Endometrial microvascular endothelial cells (primary cell): ENCODE measurements around the gene TOP2B. TPM values are rescaled to one million over a fixed set of nuclear protein-coding genes. Genes with fewer than 3 reads are reported as not detected.

ENCODE experiments used
- in situ Hi-C: cut with HindIII; loops from 2 replicates; pipeline ENCODE4 v1.10.0; 2017; ENCODE audit warnings: low sequenced_read_pairs, low pct_unique_long_range_greater_than_20kb; ENCODE audit errors: inconsistent ontology term
- total RNA-seq: library from RNA; depleted of rRNA; stranded (reverse); fragments of >200 nt; gene quantifications from one replicate; pipeline ENCODE4 v1.2.3, GENCODE V29; 2015; ENCODE audit errors: inconsistent ontology term

TOP2B gene
- total RNA-seq, 1 donor from 2014 or later: 70.4 TPM

DNA sequence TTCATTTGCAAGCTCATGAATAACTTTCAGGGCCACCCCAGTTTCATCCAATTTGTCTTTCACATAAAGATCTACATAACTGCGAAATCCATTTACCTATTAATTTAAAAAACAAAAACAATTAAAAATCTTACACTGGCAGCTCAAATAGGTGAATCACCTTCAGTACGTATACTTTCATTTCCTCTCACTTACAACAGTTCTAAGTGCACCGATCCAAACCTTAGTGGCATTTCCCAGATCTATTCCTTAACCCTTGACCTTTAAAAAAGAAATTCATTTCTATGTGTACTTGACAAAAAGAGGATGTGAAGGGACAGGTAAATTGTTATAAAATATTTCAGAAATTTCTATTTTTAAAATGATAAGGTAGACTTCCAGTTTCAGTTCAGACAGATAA, 30.8 kb downstream of the TOP2B start:
- in situ Hi-C loops: no loop called here

DNA sequence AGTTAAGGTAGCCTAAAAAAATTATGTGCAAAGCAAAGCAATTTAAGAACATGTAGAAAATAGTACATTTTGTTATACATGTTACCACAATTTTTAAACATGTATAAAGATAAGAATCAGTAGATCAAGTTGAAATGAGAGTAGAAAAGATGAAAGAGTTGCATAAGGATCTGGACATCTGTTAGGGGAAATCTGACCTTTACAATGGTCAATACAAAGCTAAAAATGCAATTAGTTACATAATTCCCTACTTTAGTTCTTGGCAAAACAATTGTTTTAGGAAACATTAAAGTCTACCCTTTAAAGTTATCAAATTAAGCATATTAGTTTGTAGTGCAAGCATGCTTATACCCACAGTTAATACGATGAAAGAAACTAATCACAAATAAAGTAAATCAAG, 32.7 kb downstream of the TOP2B start:
- in situ Hi-C loops: no loop called here

DNA sequence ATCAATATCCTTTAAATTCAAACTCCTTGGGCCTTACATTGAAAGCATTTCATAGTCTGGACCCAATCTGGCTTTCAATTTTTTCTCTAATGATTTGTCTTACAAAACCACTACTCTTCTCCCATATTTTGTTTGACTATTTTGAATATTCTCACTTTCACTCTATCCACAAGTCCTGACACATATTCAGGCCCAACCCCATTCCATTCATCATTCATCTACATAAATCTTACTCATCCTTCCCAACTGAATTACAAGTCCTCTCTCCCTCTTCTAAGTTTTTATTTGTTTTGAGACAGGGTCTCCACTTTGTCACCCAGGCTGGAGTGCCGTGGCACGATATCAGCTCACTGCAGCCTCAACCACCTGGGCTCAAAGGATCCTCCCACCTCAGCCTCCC, 43.6 kb downstream of the TOP2B start:
- in situ Hi-C loops: no loop called here

DNA sequence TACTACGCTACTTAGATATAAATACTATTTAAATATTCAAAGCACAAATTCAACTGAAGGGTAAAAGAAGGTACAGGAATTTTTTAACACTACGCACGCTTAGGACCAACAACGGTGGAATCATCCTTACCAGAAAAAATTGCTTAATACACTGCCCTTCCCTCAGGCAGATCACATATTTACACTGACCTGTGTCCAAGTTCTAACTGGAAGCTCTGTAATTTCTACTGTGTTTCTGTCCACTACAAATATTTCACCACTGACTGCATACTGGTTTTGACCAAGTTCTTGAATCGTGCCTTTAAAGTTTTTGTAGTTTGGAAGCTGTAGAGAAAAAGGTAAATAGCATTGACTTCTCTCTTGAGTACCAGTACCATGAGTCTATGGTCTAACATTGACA, 44.2 kb downstream of the TOP2B start:
- in situ Hi-C loops: no loop called here

DNA sequence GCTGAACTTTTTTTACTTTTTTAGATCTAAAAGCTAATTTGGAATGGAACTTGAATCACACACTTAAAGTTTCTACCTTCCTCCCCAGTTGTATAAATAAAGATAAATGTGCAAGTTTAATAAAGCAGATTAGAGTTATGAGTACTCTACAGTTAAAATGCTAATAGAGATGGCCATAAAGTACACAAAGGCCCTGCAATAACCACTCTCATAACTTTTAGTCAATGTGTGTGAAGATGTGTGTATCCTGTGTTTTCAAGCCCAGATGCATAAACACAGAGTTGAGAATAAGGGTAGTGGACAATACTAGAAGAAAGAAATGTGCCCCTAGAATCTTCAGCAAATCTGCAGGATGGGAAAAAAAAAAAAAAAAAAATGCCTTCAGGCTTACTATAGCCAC, 45.3 kb downstream of the TOP2B start:
- in situ Hi-C loops: no loop called here

DNA sequence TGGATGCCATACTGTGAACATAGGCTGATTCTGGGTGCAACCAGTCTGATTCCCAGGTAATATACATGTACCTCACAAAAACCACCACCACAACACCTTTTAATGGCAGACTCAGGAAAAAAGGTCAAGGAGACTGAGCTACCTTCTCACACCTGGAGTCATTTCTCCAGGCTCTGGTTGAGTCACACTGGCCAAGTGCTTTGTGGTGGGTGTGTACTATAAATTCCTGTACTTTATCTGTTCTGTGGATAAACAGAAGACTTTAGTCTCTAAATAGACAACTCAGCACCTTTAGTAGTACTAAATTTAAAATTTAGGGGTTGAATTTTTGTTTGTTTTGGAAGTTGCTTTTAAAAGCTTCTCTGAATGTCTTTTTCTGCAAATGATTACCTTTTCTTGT, 46.7 kb downstream of the TOP2B start:
- in situ Hi-C loops: no loop called here

DNA sequence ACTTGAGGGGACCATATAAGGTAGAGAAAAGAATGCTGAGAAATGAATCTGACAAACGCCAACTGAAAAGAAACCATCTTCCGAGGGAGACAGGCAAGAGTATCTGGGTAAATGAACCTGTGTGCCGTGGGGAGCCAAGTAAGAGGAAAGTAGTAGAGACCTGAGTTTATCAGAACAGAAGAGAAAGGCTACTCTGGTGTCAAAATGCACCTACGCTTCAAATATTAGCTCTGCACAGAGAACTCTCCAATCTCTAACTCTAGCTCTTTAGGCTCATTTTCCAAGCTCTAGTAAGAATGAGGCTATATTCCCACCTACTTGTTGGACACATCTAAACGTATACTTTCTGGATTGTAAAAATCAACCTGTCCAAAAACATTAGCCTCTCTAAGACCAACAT, 53.5 kb downstream of the TOP2B start:
- in situ Hi-C loops: no loop called here

DNA sequence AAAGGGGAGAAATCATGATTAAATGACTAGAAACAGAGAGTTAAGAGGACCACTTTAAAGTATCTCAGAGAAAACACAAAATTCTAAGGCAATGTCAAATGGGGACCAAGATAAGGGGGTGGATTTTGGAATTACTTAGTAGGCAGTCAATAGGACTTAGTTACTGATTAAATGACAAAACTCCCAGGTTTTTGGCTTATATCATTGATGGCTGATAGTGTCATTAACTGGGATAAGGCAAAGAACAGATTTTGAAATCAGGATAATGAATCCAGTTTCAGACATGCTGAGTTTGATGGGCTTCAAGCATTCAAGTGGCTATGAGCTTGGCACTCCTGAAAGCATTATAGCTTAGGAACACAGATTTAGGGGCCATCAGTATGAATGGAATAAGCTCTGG, 53.9 kb downstream of the TOP2B start:
- in situ Hi-C loops: no loop called here

DNA sequence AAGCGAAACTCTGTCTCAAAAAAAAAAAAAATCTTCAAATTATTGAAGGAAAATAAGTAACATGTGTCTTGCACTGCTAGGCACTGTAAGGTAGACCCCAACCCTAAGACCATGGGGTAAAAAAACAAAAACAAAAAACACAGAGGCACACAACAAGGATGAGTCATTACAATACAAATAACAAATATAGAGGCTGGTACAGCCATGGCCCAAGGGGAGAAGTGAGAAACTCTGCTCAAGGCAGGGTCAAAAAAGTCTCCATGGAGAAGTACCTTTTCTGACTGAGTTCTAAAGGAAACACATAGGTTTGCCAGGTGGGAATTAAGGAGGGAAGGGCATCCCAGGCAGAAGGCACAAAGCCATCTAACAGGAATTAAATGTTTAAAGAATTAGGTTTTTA, 54.5 kb downstream of the TOP2B start:
- in situ Hi-C loops: no loop called here

DNA sequence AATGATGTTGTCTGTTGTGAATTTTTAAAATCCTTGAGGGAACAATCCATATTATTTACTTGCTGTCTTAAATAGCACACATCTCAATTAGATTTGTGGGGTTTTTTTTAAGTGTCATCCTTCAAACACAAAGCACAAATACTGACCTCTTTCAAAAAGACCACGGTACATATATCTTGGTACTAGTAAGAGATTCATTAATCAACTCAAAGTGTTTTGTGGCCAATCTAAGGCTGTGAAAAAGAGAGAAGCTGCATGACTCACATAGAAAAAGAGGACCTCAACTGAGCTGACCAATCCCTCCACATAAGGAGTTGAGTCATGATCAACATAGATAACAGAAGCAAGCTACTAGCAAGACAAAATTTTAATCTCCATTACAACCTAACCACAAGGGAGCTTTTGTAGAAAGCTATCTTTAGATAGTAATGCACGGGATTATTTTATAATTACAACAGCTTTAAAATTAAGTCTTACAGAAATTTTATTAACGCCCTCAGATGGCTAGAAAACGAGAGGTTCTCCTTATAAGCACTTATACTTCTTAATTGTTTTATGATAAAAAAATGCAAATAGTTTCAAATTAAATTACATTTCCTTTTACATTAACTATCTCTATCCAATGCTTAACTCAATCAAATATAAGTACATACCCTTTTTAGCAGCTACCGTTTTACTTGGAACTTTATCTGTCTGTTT, 60.5 kb downstream of the TOP2B start:
- in situ Hi-C loops: no loop called here

DNA sequence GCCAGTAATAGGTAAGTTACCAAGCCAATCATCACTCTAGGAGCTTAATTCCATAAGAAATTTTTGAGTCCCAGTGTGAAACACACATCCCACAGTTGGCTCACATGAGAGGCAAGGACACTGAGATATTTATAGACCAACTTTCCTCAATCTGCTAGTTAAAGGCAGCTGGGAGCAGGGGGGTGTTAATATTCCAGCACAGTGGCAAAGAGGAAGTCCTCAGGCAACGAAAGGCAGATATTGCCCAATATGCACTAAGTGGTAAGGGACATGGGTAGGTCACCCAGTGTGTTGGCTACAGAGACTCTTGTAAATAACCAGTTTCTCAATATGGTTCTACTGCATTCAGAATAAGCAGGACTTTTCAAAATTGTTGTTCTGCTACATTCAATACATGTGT, 61.0 kb downstream of the TOP2B start:
- in situ Hi-C loops: no loop called here

DNA sequence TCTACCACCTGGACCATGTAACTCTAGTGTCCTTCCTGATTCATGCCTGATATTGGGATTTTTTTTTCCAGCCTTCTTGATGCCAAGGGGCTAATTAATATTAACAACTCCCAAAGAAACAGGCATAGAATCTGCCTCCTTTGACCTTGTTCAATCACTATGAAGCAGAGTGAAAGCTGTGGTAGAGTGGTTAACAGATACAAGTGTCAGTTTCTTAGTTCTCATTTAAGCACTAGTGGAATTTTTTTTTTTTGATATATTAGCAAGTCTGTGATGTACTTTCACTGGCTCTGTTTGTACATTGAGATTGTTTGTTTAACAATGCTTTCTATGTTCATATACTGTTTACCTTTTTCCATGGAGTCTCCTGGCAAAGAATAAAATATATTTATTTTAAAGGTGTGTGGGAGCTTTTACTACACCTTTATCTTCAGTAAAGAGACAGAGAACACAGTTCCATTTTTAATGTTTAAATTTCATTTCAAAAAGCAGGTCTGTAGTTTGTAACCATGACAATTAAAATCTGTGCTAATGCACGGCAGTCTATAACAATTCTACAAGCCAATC, 67.1 kb downstream of the TOP2B start:
- in situ Hi-C loops: loop anchor here (25.0 kb wide), 1 partner anchor 160 kb away; the partner anchor contains the start of gene RARB

DNA sequence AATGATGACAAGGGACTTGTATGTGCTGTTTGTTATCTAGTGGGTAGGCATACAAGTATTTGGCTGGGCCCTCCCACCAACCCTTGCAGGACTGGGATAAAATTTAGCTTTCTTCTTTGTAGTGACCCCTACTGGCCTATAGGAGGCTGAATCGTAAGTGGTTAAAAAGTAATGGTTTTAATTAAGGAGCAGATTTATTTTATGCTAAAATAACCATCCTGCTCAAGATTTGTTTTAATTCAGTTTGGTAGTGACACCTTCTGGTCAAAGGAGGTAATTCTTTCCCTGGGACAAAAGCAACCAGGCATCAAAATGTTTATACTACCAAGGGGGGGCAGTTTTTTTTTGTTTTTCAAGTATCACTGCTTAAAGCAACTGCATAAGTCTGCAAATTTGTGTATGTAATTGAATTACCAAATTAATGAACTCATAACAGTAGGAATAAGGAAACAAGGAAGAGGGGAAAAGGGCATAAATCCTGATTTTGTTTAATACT, 70.7 kb downstream of the TOP2B start:
- in situ Hi-C loops: loop anchor here (25.0 kb wide), 1 partner anchor 157 kb away; the partner anchor contains the start of gene RARB

DNA sequence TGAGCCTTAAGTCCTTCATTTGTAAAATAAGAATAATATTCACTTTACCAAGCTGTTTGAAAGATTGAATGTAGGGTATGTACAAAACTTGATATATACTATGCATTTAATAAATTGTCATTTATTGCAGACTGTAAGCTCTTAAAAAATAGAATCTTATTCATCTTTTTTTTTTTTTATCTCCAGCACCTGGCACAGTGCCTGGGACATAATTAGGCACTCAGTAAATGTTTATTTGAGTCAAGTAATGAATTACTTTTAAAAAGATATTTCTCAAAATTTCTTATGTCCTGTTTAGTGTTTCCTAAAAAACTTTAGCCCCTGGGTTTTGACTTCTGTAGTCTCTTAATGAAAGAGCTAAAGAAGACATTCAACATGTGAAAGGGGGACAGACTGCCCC, 71.7 kb downstream of the TOP2B start:
- in situ Hi-C loops: loop anchor here (25.0 kb wide), 1 partner anchor 156 kb away; the partner anchor contains the start of gene RARB

DNA sequence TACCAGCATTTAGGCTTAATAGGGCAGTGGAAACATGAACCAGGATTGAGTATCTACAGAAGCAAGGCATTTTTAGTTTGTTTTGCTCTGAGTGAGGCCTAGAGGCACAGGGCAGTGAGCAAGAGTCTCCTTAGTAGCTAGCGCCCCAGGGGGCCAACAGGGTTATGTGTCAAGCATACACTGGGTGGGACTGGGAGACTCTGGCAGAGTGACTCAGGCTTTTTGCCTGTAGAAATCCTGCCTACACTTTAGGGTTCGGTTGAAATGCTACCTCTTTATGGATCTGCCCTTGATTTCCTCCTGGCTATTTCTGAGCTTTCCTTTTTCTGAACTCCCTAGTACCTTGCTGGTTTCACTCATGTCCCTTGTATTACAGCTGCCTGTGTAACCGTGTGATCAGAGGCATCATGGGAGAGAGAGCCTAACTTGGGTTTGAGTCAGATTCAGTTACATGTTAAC, 72.2 kb downstream of the TOP2B start:
- in situ Hi-C loops: loop anchor here (25.0 kb wide), 1 partner anchor 155 kb away; the partner anchor contains the start of gene RARB

DNA sequence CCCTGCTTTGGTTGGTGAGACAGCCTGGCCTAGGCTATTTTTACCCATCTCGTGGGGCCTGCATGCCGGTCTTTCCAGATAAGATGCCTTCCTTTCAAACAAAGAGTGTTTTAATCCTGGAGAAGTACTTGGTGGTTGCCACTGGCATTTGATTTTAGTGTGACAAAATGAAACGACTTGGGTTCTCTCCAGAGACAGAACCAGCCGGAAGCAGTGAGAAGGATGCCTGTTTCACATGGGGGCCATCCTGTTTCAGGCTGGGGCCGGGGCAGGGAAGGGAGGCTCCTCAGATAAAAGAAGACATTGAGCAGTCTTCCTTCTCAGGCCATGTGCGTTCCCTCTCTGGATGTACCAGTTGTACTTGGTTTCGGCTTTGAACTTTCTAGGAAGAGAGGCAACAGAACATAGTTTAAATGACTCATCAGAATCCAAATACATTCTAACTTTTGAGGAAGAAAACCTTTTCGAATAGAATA, 74.9 kb downstream of the TOP2B start:
- in situ Hi-C loops: loop anchor here (25.0 kb wide), 1 partner anchor 153 kb away; the partner anchor contains the start of gene RARB

DNA sequence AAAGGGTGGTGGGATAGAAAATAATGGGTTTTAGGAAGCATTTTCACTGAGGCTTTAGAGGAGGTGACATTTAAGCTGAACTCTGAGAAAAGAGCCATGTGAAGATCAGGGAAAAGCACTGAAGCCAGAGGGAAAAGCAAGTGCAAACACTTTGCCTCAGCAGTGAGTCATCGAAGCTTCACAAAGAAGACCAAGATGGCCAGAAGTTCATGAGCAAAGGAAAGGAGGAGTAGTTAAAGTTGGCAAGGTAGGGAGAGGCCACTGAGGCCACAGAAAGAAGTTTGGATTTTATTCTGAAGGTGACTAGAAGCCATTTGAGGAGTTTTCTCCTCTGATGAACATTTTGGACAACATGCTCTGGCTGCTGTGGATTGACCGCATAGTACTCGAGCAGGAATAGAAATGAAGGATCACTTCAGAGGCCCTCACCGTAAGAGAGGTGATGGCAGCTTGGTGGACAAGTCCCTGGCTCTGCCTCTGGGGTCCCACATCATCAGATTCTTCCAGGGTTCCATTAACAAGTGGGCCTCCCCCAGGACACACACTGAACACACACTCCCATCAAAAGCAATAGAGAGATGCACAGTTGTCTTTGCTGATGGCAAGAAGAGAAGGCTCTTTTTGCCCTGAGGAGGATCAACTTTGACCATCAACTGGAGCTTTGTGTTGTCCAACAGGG, 75.5 kb downstream of the TOP2B start:
- in situ Hi-C loops: loop anchor here (25.0 kb wide), 1 partner anchor 152 kb away; the partner anchor contains the start of gene RARB

DNA sequence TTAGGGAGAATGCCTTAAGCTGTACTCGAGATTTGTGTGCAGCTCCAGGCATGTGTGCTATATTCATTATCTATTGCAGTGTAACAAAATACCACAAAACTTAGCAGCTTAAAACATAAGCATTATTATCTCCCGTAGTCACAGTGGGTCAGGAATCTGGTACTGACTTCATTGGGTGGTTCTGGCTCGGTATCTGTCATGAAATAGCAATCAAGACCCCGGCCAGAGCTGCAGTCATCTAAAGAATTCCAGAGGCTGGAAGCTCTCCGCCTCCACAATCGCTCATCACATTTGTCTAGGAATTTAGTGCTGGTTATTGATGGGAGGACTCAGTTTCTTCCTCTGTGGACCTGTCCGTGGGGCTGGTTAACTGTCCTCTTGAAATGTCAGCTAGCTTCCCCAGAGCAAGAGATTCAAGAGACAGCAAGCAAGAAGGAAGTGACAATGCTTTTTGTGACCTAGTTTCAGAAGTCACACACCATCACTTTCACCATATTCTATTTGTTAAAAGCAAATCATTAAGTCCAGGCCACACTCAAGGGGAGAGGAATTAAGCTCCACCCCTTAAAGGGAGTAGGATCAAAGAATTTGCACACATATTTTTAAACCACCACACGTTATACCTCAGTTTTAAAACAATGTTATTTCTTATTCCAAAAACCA, 76.1 kb downstream of the TOP2B start:
- in situ Hi-C loops: loop anchor here (25.0 kb wide), 1 partner anchor 151 kb away; the partner anchor contains the start of gene RARB

DNA sequence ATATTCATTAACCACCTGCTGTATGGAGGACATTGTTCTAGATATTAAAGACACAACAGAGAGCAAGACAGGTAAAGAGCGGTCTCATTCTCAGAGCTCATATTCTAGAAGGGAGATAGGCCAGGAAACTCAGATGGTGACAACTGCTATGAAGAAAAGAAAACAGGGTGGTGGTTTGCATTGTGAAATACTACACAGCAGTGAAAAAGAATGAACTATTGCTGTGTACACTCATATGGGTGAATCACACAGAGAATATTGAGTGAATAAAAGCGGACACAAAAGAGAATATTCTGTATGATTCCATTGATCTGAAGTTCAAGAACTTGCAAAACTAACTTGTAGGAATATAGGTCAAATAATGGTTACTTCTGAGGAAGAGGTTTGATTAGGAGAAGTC, 76.7 kb downstream of the TOP2B start:
- in situ Hi-C loops: loop anchor here (25.0 kb wide), 1 partner anchor 151 kb away; the partner anchor contains the start of gene RARB
